Ovary (tissue), 3 donors: ENCODE measurements around the gene PHKA2.

Source experiments
- CTCF ChIP-seq, 3 donors: fragments of 450-650 bp in 2 of 3; fragments of 200-600 bp in 1 of 3; IDR thresholded peaks; one replicate each; pipeline versions ENCODE4 v1.5.1 to v1.8.0; 2016 to 2022; ENCODE audit warnings: antibody characterized with exemption in 3 of 3, mild to moderate bottlenecking in 1 of 3
- EP300 ChIP-seq: sonication (generic); formaldehyde crosslinking; IDR thresholded peaks from one replicate; pipeline ENCODE4 v1.6.1; 2017; ENCODE audit warnings: antibody characterized with exemption
- POLR2A ChIP-seq: fragments of 450-650 bp; IDR thresholded peaks from one replicate; pipeline ENCODE4 v1.6.1; 2017; ENCODE audit warnings: antibody characterized with exemption, mild to moderate bottlenecking, moderate library complexity
- donor health status: DM: no; HTN: no; CAD: no.

DNA sequence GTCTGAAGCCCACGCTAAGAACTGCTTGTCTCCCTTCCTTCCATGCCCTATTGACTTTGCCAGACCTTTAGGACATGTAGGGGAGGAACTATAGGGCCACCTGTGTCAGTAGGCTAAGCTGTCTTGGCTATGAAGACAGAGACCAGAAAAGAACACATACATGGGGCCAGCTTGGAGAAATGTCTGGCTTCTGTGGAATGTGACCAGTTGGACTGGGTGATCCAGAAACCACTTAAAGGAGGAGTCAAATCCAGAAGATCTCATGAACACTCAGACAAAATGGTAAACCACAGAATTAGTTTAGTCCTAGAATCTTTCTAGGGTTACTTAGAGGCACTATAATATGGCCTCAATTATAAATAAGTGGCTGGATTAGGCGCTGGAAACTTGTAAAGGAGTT is 42.0 kb downstream of the PHKA2 start:
- TF ChIP-seq POLR2A (no peak), CTCF (IDR thresholded peaks at IDR 0.05) (no peak), EP300 (no peak)
